ENCODE measurements around the gene PSTPIP2. TPM values are rescaled to one million over a fixed set of nuclear protein-coding genes. Genes with fewer than 3 reads are reported as not detected.

The PSTPIP2 gene
- total and polyA plus RNA-seq, 9 of the 15 experiments (the other 6 are each of a cell fraction or from before 2014, with no cell fraction given), result 14.0 to 45.7 (median 27.1) TPM

- TF ChIP-seq RREB1 (CRISPR knock-in tag; IDR thresholded peaks at IDR 0.05) (no peak), U2AF1 (optimal IDR thresholded peaks at IDR 0.05; ENCODE audit: low read depth, low read length) (no peak), ZNF354B (CRISPR knock-in tag; IDR thresholded peaks at IDR 0.05) (no peak), HNRNPLL (IDR thresholded peaks at IDR 0.05; ENCODE audit: low read depth, low read length, poor library complexity, severe bottlenecking) (peak; percentile 84), EP300 (IDR thresholded peaks at IDR 0.05; ENCODE audit: low read length) (peak; percentile 19; the same call in 1 of the 2 replicates), KAT2B (IDR thresholded peaks at IDR 0.05; ENCODE audit: low read depth, low read length) (no peak), NONO (IDR thresholded peaks at IDR 0.05; ENCODE audit: low read depth in 2 of 2, low read length in 1 of 2) (peak in 1 of 2 experiments; percentile 55; a peak in 1 of 4 replicates), ZZZ3 (IDR thresholded peaks at IDR 0.05) (no peak), ZHX1 (conservative IDR thresholded peaks at IDR 0.05; ENCODE audit: low read length) (no peak), ZBTB1 (CRISPR knock-in tag; IDR thresholded peaks at IDR 0.05; ENCODE audit: borderline replicate concordance, low read depth) (peak; percentile 58; the same call in 1 of the 2 replicates), CREB1 (IDR thresholded peaks at IDR 0.05) (no peak), CREB1 (CRISPR knock-in tag; IDR thresholded peaks at IDR 0.05) (peak; percentile 50; the same call in 1 of the 2 replicates), XRCC5 (IDR thresholded peaks at IDR 0.05; ENCODE audit: low read depth, low read length) (peak; percentile 52), ATF6 (CRISPR knock-in tag; IDR thresholded peaks at IDR 0.05) (0 out of 2 replicates have a peak, but pooled peaks have one; percentile 58)
Observed at GRCh38 chr18:46071653-46072375, at the start of gene PSTPIP2 (continued).
